Lung (tissue), 12 donors: ENCODE results near the gene LRRIQ4. TPM values are rescaled to one million over a fixed set of nuclear protein-coding genes. Genes with fewer than 3 reads are reported as not detected.

Experiments used
- ATAC-seq: fragments of 200-7000 bp; cut with Tn5 transposase; one replicate; pipeline ENCODE4 v1.9.1; 2020; ENCODE audit warnings: moderate number of reproducible peaks; ENCODE audit not compliant: insufficient read depth, low FRiP score
- DNase-seq, 3 donors: peaks; one replicate each; pipeline ENCODE4 v3.0.0-alpha.2; 2013 to 2017
- H3K27ac ChIP-seq, 2 donors: one replicate each; pipeline ENCODE4 v1.5.1; 2013; ENCODE audit warnings: mild to moderate bottlenecking in 2 of 2, moderate library complexity in 2 of 2, control low read depth in 1 of 2, inconsistent platforms in 1 of 2, low read depth in 1 of 2, low read length in 1 of 2
- H3K27me3 ChIP-seq, 3 donors: one replicate each; pipeline ENCODE4 v1.5.1; 2013; ENCODE audit warnings: low read length in 2 of 3; ENCODE audit not compliant: control insufficient read depth in 3 of 3, insufficient read depth in 3 of 3
- H3K36me3 ChIP-seq, 4 donors: one replicate each; pipeline ENCODE4 v1.5.1; 2013; ENCODE audit warnings: low read length in 4 of 4, mild to moderate bottlenecking in 1 of 4, moderate library complexity in 1 of 4; ENCODE audit not compliant: control insufficient read depth in 4 of 4, insufficient read depth in 4 of 4
- H3K4me1 ChIP-seq, 5 donors: one replicate each; pipeline ENCODE4 v1.5.1; 2013; ENCODE audit warnings: low read length in 5 of 5, mild to moderate bottlenecking in 2 of 5, moderate library complexity in 1 of 5; ENCODE audit not compliant: control insufficient read depth in 5 of 5, insufficient read depth in 5 of 5
- H3K4me3 ChIP-seq: one replicate; pipeline ENCODE4 v1.5.1; 2013; ENCODE audit warnings: mild to moderate bottlenecking, control low read depth, moderate library complexity
- H3K9ac ChIP-seq, 2 donors: one replicate each; pipeline ENCODE4 v1.5.1; 2013; ENCODE audit warnings: low read length in 2 of 2, control low read depth in 1 of 2; ENCODE audit not compliant: insufficient read depth in 1 of 2
- H3K9me3 ChIP-seq, 4 donors: one replicate each; pipeline ENCODE4 v1.5.1; 2013; ENCODE audit warnings: low read length in 3 of 4, mild to moderate bottlenecking in 1 of 4, moderate library complexity in 1 of 4; ENCODE audit not compliant: control insufficient read depth in 4 of 4, insufficient read depth in 3 of 4
- WGBS, 2 donors: extraction: QIAGEN DNeasy Blood & Tissue Kit; methylation state at CpG; one replicate each; pipeline ENCODE4 v1.1.7; 2013; 5-methylcytosine and 5-hydroxymethylcytosine counted together
- polyA plus RNA-seq, 2 donors: library from polyadenylated mRNA; stranded (reverse); fragments of 200-250 nt; gene quantifications; one replicate each; pipeline ENCODE4 v1.2.1, GENCODE V29; 2013
- total RNA-seq, 2 donors: library from RNA; depleted of rRNA in 1 of 2; stranded (reverse); fragments of >200 nt in 1 of 2; gene quantifications; one replicate each; pipeline ENCODE4 v1.2.1, GENCODE V29; 2014 to 2021
- TF ChIP-seq, protein P1 (sequence below): IDR thresholded peaks from 2 replicates; pipeline ENCODE4 v1.5.1; 2012; ENCODE audit warnings: mild to moderate bottlenecking; ENCODE audit errors: control extremely low read depth, extremely low read depth
- donor health status: control.
- donor health status: control.
- donor health status: Bipolar disorder and iron deficiency.
- donor health status: healthy.
- donor health status: DM: yes; HTN: yes; CAD: no.

LRRIQ4 gene
- total and polyA plus RNA-seq, 4 donors = 0.03 to 0.09 TPM; not detected in 2

DNA sequence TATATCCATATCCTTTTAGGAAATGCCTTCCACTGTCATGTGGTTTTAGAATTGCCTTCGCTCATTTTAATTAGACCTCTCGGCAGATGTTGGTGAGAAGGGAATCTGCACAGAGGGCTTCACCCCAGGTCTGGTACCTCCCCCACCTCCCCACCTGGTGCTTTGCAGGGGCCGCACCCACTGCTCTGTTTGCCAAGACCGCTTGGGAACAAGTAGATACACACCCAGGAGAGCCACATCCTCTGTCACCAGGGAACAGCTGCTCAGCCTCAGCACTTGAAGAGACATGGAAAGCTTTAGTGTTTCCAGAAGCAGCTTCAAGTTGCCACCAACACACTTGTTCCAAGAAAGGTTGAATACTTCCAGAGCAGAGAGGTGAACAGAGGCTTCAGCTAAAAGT is 35.2 kb downstream of the LRRIQ4 start:
- Histone ChIP-seq H3K27ac (no peak overlapping the region), H3K9me3 (no peaks in the 10 kb centered on the region), H3K9ac (no peak overlapping the region), H3K36me3 (no peaks in the 10 kb centered on the region), H3K4me1 (no peaks in the 10 kb centered on the region), H3K4me3 (no peak overlapping the region), H3K27me3 (no peaks in the 10 kb centered on the region)
- 57 to 85% methylated on average over 4 of the region's 4 CpGs for WGBS, 2 donors
- TF ChIP-seq, protein P1, sequence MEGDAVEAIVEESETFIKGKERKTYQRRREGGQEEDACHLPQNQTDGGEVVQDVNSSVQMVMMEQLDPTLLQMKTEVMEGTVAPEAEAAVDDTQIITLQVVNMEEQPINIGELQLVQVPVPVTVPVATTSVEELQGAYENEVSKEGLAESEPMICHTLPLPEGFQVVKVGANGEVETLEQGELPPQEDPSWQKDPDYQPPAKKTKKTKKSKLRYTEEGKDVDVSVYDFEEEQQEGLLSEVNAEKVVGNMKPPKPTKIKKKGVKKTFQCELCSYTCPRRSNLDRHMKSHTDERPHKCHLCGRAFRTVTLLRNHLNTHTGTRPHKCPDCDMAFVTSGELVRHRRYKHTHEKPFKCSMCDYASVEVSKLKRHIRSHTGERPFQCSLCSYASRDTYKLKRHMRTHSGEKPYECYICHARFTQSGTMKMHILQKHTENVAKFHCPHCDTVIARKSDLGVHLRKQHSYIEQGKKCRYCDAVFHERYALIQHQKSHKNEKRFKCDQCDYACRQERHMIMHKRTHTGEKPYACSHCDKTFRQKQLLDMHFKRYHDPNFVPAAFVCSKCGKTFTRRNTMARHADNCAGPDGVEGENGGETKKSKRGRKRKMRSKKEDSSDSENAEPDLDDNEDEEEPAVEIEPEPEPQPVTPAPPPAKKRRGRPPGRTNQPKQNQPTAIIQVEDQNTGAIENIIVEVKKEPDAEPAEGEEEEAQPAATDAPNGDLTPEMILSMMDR = no peak
- no peak for DNase-seq
- no peak for ATAC-seq

DNA sequence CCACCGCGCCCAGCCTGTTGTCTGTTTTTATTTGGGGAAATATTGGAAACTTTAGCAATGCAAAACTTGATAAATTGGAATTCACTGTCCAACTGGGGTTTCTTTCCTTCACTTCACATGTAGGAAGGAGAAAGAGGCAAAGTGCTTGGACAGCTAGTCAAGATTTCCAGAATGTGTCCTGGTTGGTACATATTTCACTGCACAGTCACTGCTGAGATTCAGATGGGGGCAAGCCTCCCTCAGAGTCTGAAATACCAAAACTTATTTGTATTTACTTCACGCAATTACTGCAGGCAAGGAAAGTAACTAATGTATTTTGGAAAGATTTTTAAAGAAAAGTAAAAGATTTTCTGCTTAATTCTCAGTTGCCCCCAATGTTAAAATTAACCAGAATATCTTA is 36.1 kb downstream of the LRRIQ4 start:
- TF ChIP-seq, protein P1 = no peak
- Histone ChIP-seq H3K27me3 (no peaks in the 10 kb centered on the region), H3K4me3 (no peak overlapping the region), H3K4me1 (no peaks in the 10 kb centered on the region), H3K36me3 (no peaks in the 10 kb centered on the region), H3K27ac (no peak overlapping the region), H3K9ac (no peak overlapping the region), H3K9me3 (no peaks in the 10 kb centered on the region)
- ATAC-seq (no peak), DNase-seq (no peak)
- 97 to 98% methylated on average over 3 of the region's 3 CpGs for WGBS, 2 donors

DNA sequence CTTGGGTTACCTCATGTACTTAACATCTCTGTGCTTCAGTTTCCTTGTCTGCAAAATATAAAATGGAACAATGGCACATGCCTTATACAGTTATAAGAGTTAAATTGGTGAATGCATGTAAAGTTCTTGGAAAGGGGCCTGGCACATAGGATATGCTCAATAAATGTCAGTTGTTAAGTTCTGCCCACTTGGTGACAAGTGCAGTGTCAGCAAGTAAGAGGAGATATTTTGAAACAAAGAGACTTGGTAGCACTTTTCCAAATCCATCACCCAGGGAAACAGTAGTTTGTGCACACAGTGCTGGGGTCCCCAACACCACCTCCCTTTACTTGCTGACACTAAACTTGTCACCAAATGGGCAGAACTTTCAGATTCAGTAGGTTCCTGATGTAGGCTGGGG is 37.9 kb downstream of the LRRIQ4 start:
- TF ChIP-seq, protein P1 = no peak
- DNase-seq = no peak

DNA sequence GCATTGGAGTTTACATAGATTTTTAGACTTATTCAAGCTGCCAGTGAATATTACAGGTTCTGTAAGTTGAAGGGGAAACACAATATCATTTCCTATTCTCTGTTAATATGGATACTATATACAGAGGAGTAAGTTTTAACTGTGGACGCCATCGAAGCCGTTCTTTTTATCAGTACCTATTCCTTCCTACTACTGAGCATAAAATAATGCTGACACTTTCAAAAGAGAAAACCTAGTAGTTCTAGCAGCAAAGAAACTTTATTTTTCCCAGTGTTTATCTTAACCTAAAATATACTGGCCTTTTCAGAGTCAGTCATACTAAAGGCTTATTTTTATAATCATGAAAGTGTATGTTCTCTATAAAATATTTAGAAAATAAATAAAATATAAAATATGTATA is 42.8 kb downstream of the LRRIQ4 start:
- DNase-seq = no peak
- ATAC-seq = no peak
- no peak overlapping the region for H3K4me3 ChIP-seq
- 95 to 99% methylated on average over 3 of the region's 3 CpGs for WGBS, 2 donors
- no peaks in the 10 kb centered on the region for H3K27me3 ChIP-seq
- H3K27ac ChIP-seq = no peak overlapping the region
- H3K4me1 ChIP-seq = no peaks in the 10 kb centered on the region
- H3K36me3 ChIP-seq = no peaks in the 10 kb centered on the region
- H3K9ac ChIP-seq = no peak overlapping the region
- H3K9me3 ChIP-seq = no peaks in the 10 kb centered on the region
- TF ChIP-seq, protein P1 = no peak

More for the DNA sequence above, 37.9 kb downstream of the LRRIQ4 start:
- no peak overlapping the region for H3K9ac ChIP-seq
- H3K27ac ChIP-seq = no peak overlapping the region
- H3K9me3 ChIP-seq = no peaks in the 10 kb centered on the region
- no peaks in the 10 kb centered on the region for H3K4me1 ChIP-seq
- no peak for ATAC-seq
- no peaks in the 10 kb centered on the region for H3K27me3 ChIP-seq
- H3K4me3 ChIP-seq = no peak overlapping the region
- H3K36me3 ChIP-seq = no peaks in the 10 kb centered on the region
